GM12878 (cell line): ENCODE data around the gene MGLL. TPM values are rescaled to one million over a fixed set of nuclear protein-coding genes. Genes with fewer than 3 reads are reported as not detected.

ENCODE experiments used
- ATAC-seq: fragments of 200-7000 bp; cut with Tn5 transposase; 3 replicates; pipeline ENCODE4 v1.9.1; 2020; ENCODE audit warnings: mild to moderate bottlenecking, moderate library complexity
- BruUV-seq: library from RNA; stranded (reverse); fragments of 400-500 nt; replicated peaks from 2 replicates; lab custom pipeline; 2021; lab: Mats Ljungman, UMichigan
- CTCF ChIA-PET: fragments of 300-600 bp; sonication (Branson Sonifier 250); formaldehyde crosslinking; extraction: SDS; loops from one replicate; lab custom pipeline; 2021; ENCODE audit warnings: inconsistent platforms; lab: Yijun Ruan, JAX
- POLR2A ChIA-PET: fragments of 350-600 bp; formaldehyde crosslinking; extraction: SDS; loops from one replicate; lab custom pipeline; 2021; ENCODE audit warnings: inconsistent platforms; lab: Charles Lee
- RAD21 ChIA-PET: fragments of 300-600 bp; sonication (Branson Sonifier 250); formaldehyde crosslinking; loops from one replicate; lab custom pipeline; 2023; ENCODE audit warnings: antibody characterized with exemption; ENCODE audit not compliant: unreplicated experiment; lab: Charles Lee
- SMC1A ChIA-PET: fragments of 300-600 bp; sonication (Branson Sonifier 250); formaldehyde crosslinking; loops from one replicate; lab custom pipeline; 2023; ENCODE audit not compliant: unreplicated experiment, uncharacterized antibody; lab: Charles Lee
- DNase-seq: peaks from one replicate; pipeline ENCODE4 v3.0.0-alpha.2; 2011; ENCODE audit warnings: low read depth, low spot score
- FAIRE-seq: peaks from 3 replicates; lab custom pipeline; 2011; peaks lifted over from hg19 to GRCh38; lab: Jason Lieb, UNC
- H2AFZ ChIP-seq: 2 replicates; pipeline ENCODE4 v1.6.0; 2011; ENCODE audit warnings: low read depth, low read length, control low read depth; ENCODE audit not compliant: control insufficient read depth
- H3K27ac ChIP-seq: 2 replicates; pipeline ENCODE4 v1.5.1; 2011; ENCODE audit warnings: control low read depth; ENCODE audit not compliant: control insufficient read depth, insufficient read depth
- H3K27me3 ChIP-seq, 2 experiments: replicated peaks in 1 of 2; 2 replicates each; pipeline versions ENCODE4 v1.6.0 to v1.6.1; 2011; ENCODE audit warnings: low read length in 1 of 2; ENCODE audit not compliant: control insufficient read depth in 2 of 2, insufficient read depth in 2 of 2
- H3K36me3 ChIP-seq, 2 experiments: 2 replicates each; pipeline ENCODE4 v1.5.1; 2011; ENCODE audit warnings: low read length in 1 of 2; ENCODE audit not compliant: control insufficient read depth in 2 of 2, insufficient read depth in 2 of 2
- H3K4me1 ChIP-seq: 2 replicates; pipeline ENCODE4 v1.6.1; 2011; ENCODE audit warnings: mild to moderate bottlenecking, low read length, moderate library complexity, mixed read lengths; ENCODE audit not compliant: control insufficient read depth, insufficient read depth
- H3K4me2 ChIP-seq: 2 replicates; pipeline ENCODE4 v1.6.0; 2011; ENCODE audit warnings: control low read depth; ENCODE audit not compliant: control insufficient read depth, insufficient read depth
- H3K4me3 ChIP-seq: fragments of 200-600 bp; sonication (generic); 2 replicates; pipeline ENCODE4 v1.5.1; 2016
- H3K79me2 ChIP-seq: 2 replicates; pipeline ENCODE4 v1.6.0; 2011; ENCODE audit warnings: low read length; ENCODE audit not compliant: control insufficient read depth, insufficient read depth
- H3K9ac ChIP-seq: 2 replicates; pipeline ENCODE4 v1.8.0; 2011; ENCODE audit warnings: low read length, control low read depth, mixed read lengths; ENCODE audit not compliant: control insufficient read depth, insufficient read depth
- H3K9me3 ChIP-seq: replicated peaks from 3 replicates; pipeline ENCODE4 v1.5.1; 2011; ENCODE audit warnings: mild to moderate bottlenecking, low read length; ENCODE audit not compliant: control insufficient read depth, insufficient read depth
- H4K20me1 ChIP-seq: 2 replicates; pipeline ENCODE4 v1.6.0; 2011; ENCODE audit not compliant: control insufficient read depth, insufficient read depth
- ZBTB11 ChIP-seq: fragments of 450-650 bp; formaldehyde crosslinking; IDR thresholded peaks from 2 replicates; pipeline ENCODE4 v1.5.0; 2022; ENCODE audit warnings: mild to moderate bottlenecking, missing genetic modification characterization
- WGBS: methylation state at CpG from one replicate; pipeline ENCODE4 v1.1.6; 2016; ENCODE audit warnings: low lambda C conversion rate; ENCODE audit not compliant: insufficient replicate concordance, insufficient coverage; ENCODE audit errors: missing lambda C conversion rate; 5-methylcytosine and 5-hydroxymethylcytosine counted together
- in situ Hi-C: fragments of 300-500 bp; cut with MboI; formaldehyde crosslinking; loops from 9 replicates; pipeline ENCODE4 v1.14.3; 2018; ENCODE audit warnings: mixed read lengths
- intact Hi-C: fragments of 100-400 bp; cut with micrococcal nuclease; formaldehyde crosslinking; loops from one replicate; pipeline ENCODE4 v1.14.2; 2022; ENCODE audit not compliant: unreplicated experiment
- polyA plus RNA-seq, 11 experiments: library from polyadenylated mRNA; depleted of rRNA in 4 of 11; unstranded in 6 of 11; stranded (reverse) in 5 of 11; fragments of >200 nt; fragmentation: Nextera tagmentation in 4 of 11; fragmentation: Illumina TruSeq in 1 of 11; extraction: Ambion mirVana in 4 of 11; extraction: Trizol in 1 of 11; gene quantifications; 1 replicate in 1 of 11; 2 replicates in 10 of 11; pipeline versions ENCODE4 v1.2.1 to v1.2.3, GENCODE V29; 2011 to 2016; ENCODE audit warnings: inconsistent platforms in 2 of 11, missing spikeins in 2 of 11, low read depth in 1 of 11
- total RNA-seq, 4 experiments: library from RNA; depleted of rRNA in 3 of 4; stranded (reverse); fragments of >200 nt in 3 of 4; fragmentation: Illumina TruSeq in 1 of 4; extraction: Trizol in 1 of 4; gene quantifications; 2 replicates each; pipeline versions ENCODE4 v1.2.1 to v1.2.3, GENCODE V29; 2013 to 2021

MGLL gene
- total and polyA plus RNA-seq, 10 of the 15 experiments (the other 5 are each of a cell fraction or from before 2014, with no cell fraction given): 44.9 to 177 (median 72.9) TPM

DNA sequence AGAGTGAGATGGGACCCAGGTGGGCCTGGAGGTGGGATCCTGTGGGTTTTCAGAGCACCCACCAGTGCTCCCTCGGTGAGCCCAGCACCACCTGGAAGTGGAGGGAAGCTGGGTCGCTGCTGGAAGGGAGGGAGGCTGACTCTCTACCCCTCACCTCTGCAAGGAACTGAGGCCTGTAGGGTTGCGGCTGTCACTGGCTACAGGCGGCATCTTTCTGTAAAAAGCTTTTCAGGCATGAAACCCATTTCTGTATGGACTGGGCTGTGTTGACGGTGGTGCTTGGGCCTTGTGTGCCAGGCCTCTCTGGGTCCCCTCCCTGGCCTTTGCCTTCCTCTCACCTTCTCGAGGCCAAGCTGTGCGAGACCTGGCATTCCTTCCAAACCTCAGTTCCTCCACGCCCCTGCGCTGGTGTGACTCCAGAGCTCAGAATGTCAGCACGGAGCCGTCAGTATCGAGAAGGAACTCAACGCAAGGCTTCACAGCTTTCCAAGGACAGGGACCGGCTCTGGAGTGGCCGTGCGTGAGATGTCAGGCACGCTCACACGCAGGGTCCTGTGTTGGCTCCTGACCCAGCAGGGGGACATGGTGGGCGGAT lies 133.0 kb downstream of the MGLL start:
- intact Hi-C loops: no loop called here
- ChIA-PET CTCF (interaction anchor here (1.0 kb wide), 1 partner anchor 114 kb away, joined by 3 read pairs; no protein-coding TSS in a partner anchor), RAD21 (no interaction called here), SMC1A (no interaction called here), POLR2A (no interaction called here)
- H3K4me3 ChIP-seq: no peak overlapping the region
- H3K79me2 ChIP-seq: no peaks in the 10 kb centered on the region
- peaks cover 5% of the 10 kb centered on the region for H3K4me1 ChIP-seq
- whole genome bisulfite sequencing: 91% methylated on average over 19 of the region's 19 CpGs
- FAIRE-seq (no peak), DNase-seq (no peak), ATAC-seq (no peak)
- H3K9ac ChIP-seq: no peak overlapping the region
- no peaks in the 10 kb centered on the region for H3K9me3 ChIP-seq
- in situ Hi-C loops: no loop called here
- no peak for TF ChIP-seq ZBTB11 (CRISPR knock-in tag)
- H3K36me3 ChIP-seq: peaks cover 14 to 24% of the 10 kb centered on the region in 2 experiments
- H2AFZ ChIP-seq: no peak overlapping the region
- H3K27ac ChIP-seq: no peak overlapping the region
- BruUV-seq: TSS peak; percentile 34
- H3K4me2 ChIP-seq: no peak overlapping the region
- no peaks in the 10 kb centered on the region for H4K20me1 ChIP-seq
- H3K27me3 ChIP-seq: no peaks in the 10 kb centered on the region
